HEK293T (cell line): ENCODE data around the gene KLRC4.
A peak's percentile ranks its signal among the peaks of the same experiment; 100 is the strongest.
"Not testable (repeated sequence)": the region's sequence is repeated elsewhere in the genome, so short reads cannot be mapped to it uniquely, and the experiment has no call there.

Experiments
- CTCF ChIA-PET: fragments of 350-600 bp; formaldehyde crosslinking; extraction: SDS; loops from one replicate; lab custom pipeline; 2021; ENCODE audit warnings: antibody characterized with exemption, inconsistent platforms; lab: Yijun Ruan, JAX
- POLR2A ChIA-PET: fragments of 350-600 bp; formaldehyde crosslinking; extraction: SDS; loops from one replicate; lab custom pipeline; 2020; ENCODE audit warnings: antibody characterized with exemption, inconsistent platforms; lab: Yijun Ruan, JAX
- DNase-seq: peaks from one replicate; pipeline ENCODE4 v3.0.0; 2012; ENCODE audit warnings: mixed read lengths; ENCODE audit errors: extremely low spot score
- ARNT ChIP-seq: fragments of 450-650 bp; IDR thresholded peaks from 2 replicates; pipeline ENCODE4 v1.6.1; 2017; ENCODE audit warnings: mild to moderate bottlenecking
- BHLHE40 ChIP-seq: fragments of 450-650 bp; IDR thresholded peaks from 2 replicates; pipeline ENCODE4 v1.6.1; 2016; ENCODE audit warnings: mild to moderate bottlenecking, moderate library complexity, borderline replicate concordance
- CTBP1 ChIP-seq: fragments of 450-650 bp; IDR thresholded peaks from 2 replicates; pipeline ENCODE4 v1.6.1; 2016; ENCODE audit warnings: borderline replicate concordance
- ELF4 ChIP-seq: fragments of 450-650 bp; IDR thresholded peaks from 2 replicates; pipeline ENCODE4 v1.6.1; 2017; ENCODE audit warnings: antibody characterized with exemption
- FOXA1 ChIP-seq: fragments of 450-650 bp; IDR thresholded peaks from 2 replicates; pipeline ENCODE4 v1.6.1; 2016; ENCODE audit warnings: mild to moderate bottlenecking
- FOXK2 ChIP-seq: fragments of 450-650 bp; IDR thresholded peaks from 2 replicates; pipeline ENCODE4 v1.6.1; 2016; ENCODE audit warnings: mild to moderate bottlenecking
- FOXM1 ChIP-seq: fragments of 450-650 bp; IDR thresholded peaks from 2 replicates; pipeline ENCODE4 v1.6.1; 2017; ENCODE audit warnings: mild to moderate bottlenecking, borderline replicate concordance
- HDGF ChIP-seq: fragments of 450-650 bp; IDR thresholded peaks from 2 replicates; pipeline ENCODE4 v1.6.1; 2017; ENCODE audit warnings: antibody characterized with exemption, borderline replicate concordance
- L3MBTL2 ChIP-seq: fragments of 450-650 bp; conservative IDR thresholded peaks from 2 replicates; pipeline ENCODE4 v1.6.1; 2016; ENCODE audit warnings: mild to moderate bottlenecking
- LEF1 ChIP-seq: fragments of 450-650 bp; IDR thresholded peaks from 2 replicates; pipeline ENCODE4 v1.6.1; 2017; ENCODE audit warnings: mild to moderate bottlenecking, borderline replicate concordance
- NFRKB ChIP-seq: fragments of 450-650 bp; IDR thresholded peaks from 2 replicates; pipeline ENCODE4 v1.6.1; 2016; ENCODE audit warnings: mild to moderate bottlenecking, moderate library complexity
- SP1 ChIP-seq: fragments of 450-650 bp; IDR thresholded peaks from 2 replicates; pipeline ENCODE4 v1.6.1; 2017
- SUZ12 ChIP-seq: fragments of 450-650 bp; IDR thresholded peaks from 2 replicates; pipeline ENCODE4 v1.6.1; 2016; ENCODE audit warnings: mild to moderate bottlenecking
- TARDBP ChIP-seq: fragments of 450-650 bp; IDR thresholded peaks from 2 replicates; pipeline ENCODE4 v1.6.1; 2016
- ZNF384 ChIP-seq: fragments of 450-650 bp; IDR thresholded peaks from 2 replicates; pipeline ENCODE4 v1.6.1; 2016
- TF ChIP-seq, protein P1 (sequence below): fragments of 450-650 bp; IDR thresholded peaks from 2 replicates; pipeline ENCODE4 v1.6.1; 2016

The KLRC4 gene

GRCh38 chr12:10368206-10369171 lies 41.1 kb downstream of the KLRC4 start:
- TF ChIP-seq HDGF: no peak
- TF ChIP-seq TARDBP: no peak
- TF ChIP-seq FOXK2: no peak
- no peak for TF ChIP-seq CTBP1
- no peak for TF ChIP-seq NFRKB
- no peak for TF ChIP-seq FOXA1
- TF ChIP-seq FOXM1: no peak
- TF ChIP-seq LEF1: no peak
- no peak for TF ChIP-seq BHLHE40
- no peak for TF ChIP-seq L3MBTL2
- no peak for TF ChIP-seq ELF4
- no peak for TF ChIP-seq SUZ12
- no peak for TF ChIP-seq ARNT
- TF ChIP-seq SP1: no peak
- CTCF ChIA-PET: no interaction called here
- DNase-seq: no peak
- POLR2A ChIA-PET: no interaction called here

DNA sequence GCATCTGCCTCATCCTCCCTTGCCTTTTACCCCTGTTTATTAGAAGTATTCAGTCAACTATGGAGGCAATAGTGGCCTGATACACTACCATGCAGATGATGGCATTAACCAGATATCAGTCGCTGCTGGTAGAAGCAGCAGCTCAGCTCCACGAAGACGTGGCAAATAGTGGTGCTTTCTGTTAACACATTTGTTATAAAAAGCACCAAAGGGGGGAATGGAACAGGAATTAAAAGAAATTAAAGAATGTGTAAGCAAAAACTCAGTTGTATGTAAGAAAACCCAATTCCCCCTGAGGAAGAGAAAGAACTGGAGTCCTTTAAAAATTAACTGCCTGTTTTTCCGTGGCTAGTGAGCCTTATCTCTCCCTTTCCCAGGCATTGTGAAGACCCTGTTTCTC lies 41.8 kb downstream of the KLRC4 start:
- not testable (repeated sequence) for DNase-seq
- ChIA-PET POLR2A (interaction anchor here (1.1 kb wide), 1 partner anchor 44 kb away, joined by 3 read pairs; no protein-coding TSS in a partner anchor), CTCF (interaction anchor here (0.6 to 2.4 kb wide), 3 partner anchors 167 to 406 kb away, joined by 3 to 12 read pairs (median 8); no protein-coding TSS in a partner anchor)

GRCh38 chr12:10366875-10367274 lies 42.7 kb downstream of the KLRC4 start:
- ChIA-PET POLR2A (interaction anchor here (1.1 to 1.3 kb wide), 2 partner anchors 45 to 351 kb away, joined by 3 read pairs; no protein-coding TSS in a partner anchor), CTCF (interaction anchor here (0.6 to 2.4 kb wide), 7 partner anchors 14 to 407 kb away, joined by 3 to 12 read pairs (median 4); no protein-coding TSS in a partner anchor)
- TF ChIP-seq ARNT (no peak), FOXM1 (no peak), FOXA1 (no peak), BHLHE40 (no peak), ZNF384 (no peak), LEF1 (no peak), CTBP1 (no peak)
- TF ChIP-seq, protein P1, sequence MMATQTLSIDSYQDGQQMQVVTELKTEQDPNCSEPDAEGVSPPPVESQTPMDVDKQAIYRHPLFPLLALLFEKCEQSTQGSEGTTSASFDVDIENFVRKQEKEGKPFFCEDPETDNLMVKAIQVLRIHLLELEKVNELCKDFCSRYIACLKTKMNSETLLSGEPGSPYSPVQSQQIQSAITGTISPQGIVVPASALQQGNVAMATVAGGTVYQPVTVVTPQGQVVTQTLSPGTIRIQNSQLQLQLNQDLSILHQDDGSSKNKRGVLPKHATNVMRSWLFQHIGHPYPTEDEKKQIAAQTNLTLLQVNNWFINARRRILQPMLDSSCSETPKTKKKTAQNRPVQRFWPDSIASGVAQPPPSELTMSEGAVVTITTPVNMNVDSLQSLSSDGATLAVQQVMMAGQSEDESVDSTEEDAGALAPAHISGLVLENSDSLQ: no peak
- DNase-seq: no peak

GRCh38 chr12:10365696-10366405 lies 43.7 kb downstream of the KLRC4 start:
- peak; percentile 30 for DNase-seq
- ChIA-PET POLR2A (interaction anchor here (1.3 to 2.8 kb wide), 6 partner anchors 20 to 352 kb away, joined by 3 to 15 read pairs (median 8); partner anchors contain the start of gene GABARAPL1), CTCF (interaction anchor here (0.6 to 2.4 kb wide), 13 partner anchors 15 to 819 kb away, joined by 3 to 12 read pairs (median 3); no protein-coding TSS in a partner anchor)
- TF ChIP-seq ELF4 (no peak), TARDBP (no peak), FOXA1 (no peak)

GRCh38 chr12:10364815-10365622 lies 44.5 kb downstream of the KLRC4 start:
- DNase-seq: peak; percentile 45
- no peak for TF ChIP-seq LEF1
- TF ChIP-seq L3MBTL2: no peak
- TF ChIP-seq ZNF384: peak; percentile 91
- TF ChIP-seq ELF4: no peak; the same call in 1 of the 2 replicates
- no peak; the same call in 1 of the 2 replicates for TF ChIP-seq FOXM1
- CTCF ChIA-PET: interaction anchor here (0.5 to 2.4 kb wide), 8 partner anchors 30 to 615 kb away, joined by 3 to 12 read pairs (median 3); no protein-coding TSS in a partner anchor
- POLR2A ChIA-PET: interaction anchor here (1.1 to 2.8 kb wide), 9 partner anchors 21 to 248 kb away, joined by 3 to 15 read pairs (median 6); partner anchors contain the start of genes GABARAPL1 and MAGOHB

DNA sequence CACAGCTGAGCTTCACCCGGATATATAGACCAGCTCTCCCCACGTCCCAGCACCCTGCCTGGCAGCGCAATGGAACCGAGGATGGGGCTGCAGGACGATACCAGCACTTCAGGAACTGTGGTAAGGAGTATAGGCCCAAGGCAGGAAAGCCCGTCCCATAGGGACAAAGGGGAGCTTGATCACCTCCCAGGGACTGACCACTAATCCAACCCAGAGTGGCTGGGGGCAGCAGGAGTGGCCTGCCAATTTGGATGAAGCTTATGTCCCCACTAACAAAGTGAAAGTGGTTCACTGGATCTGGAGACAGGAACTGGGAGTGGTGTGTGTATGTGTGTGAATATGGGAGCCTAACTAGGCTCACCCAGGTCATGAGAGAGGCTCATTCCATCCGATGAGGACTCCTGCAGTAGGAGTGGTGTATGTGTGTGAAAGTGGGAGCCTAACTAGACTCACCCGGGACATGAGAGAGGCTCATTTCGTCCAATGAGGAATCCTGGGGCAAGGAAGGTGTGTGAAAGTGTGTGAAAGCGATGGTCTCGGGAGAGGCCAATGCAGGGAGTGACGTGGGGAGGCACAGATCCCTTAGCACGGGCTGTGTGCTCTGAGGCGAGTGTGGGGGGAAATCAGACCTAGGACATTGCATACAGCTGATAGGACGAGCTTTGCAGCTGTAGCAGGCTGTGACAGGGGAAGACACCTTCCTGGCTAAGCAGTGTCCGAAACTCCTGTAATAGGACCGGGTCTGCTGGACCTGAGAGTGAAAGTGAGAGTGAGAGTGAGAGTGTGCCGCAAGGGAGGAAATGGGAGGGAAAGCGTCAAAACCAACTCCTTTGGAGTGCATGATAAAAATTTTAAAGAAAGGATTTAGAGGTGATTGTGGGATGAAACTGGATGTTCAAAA lies 45.4 kb downstream of the KLRC4 start:
- ChIA-PET CTCF (interaction anchor here (0.5 to 1.4 kb wide), 2 partner anchors 128 to 614 kb away, joined by 3 read pairs; no protein-coding TSS in a partner anchor), POLR2A (interaction anchor here (1.0 to 2.8 kb wide), 10 partner anchors 22 to 249 kb away, joined by 3 to 15 read pairs (median 4); partner anchors contain the start of genes GABARAPL1 and MAGOHB)
- DNase-seq: no peak
- TF ChIP-seq CTBP1 (no peak), FOXK2 (no peak), L3MBTL2 (peak; percentile 70)
